NCI-H1930 (cell line): ENCODE measurements around the gene OR6J1.
"Not testable (repeated sequence)": the region's sequence is repeated elsewhere in the genome, so short reads cannot be mapped to it uniquely, and the experiment has no call there.

Source experiments
- DNase-seq, 2 experiments: peaks; one replicate each; lab custom pipeline; 2025; lab: John Stamatoyannopoulos, UW

Gene OR6J1

DNA sequence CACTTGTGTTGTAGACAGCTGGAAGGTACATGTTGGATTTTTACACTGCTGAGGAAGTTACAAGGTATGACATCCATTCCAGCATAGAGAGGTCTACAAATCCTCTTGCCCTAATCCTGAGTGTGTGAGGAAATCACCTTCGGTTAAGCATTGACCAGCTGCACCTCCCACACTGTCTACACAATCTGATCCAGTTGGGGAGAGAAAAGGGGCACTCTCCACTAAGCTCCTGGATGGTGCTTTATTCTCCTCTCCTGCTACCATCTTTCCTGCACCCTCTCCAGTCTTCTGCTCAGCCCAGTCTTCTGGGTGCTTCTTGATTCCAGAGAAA lies at the start of gene OR6J1:
Gene OR6J1 (minus strand): TSS at position 48 of the 331 bp plus-strand sequence. CDS start 9,541 bp downstream, outside the sequence.
- no peak for DNase-seq

DNA sequence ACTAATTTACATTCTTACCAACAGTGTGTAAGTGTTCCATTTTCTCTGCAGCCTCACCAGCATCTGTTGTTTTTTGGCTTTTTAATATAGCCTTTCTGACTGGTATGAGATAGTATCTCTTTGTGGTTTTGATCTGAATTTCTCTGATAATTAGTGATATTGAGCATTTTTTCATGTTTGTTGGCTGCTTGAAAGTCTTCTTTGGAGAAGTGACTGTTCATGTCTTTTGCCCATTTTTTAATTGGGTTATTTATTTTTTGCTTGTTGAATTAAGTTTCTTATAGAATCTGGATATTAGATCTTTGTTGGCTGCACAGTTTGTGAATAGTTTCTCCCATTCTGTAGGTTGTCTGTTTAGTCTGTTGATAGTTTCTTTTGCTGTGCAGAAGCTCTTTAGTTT lies 48.0 kb upstream of the OR6J1 start:
- DNase-seq, result no peak

GRCh38 chr14:22691171-22691570 lies 47.0 kb upstream of the OR6J1 start:
- DNase-seq, result no peak

DNA sequence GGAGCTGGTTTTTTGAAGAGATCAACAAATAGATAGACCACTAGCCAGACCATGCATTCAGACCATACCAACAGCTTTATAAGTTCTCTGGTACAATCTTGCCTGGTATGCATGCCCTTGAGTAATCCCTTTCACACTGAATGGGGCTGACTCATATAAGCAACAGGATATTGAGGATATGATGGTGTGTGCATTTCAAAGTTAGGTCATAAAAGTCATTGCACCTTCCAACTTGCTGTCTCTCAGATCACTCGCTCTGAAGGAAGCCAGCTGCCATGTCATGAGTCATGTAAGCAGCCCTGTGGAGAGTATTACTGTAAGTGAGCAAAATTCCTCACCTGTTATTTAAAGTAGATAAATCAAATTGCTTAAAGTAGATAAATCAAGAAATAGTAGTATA lies 45.0 kb upstream of the OR6J1 start:
- no peak for DNase-seq

DNA sequence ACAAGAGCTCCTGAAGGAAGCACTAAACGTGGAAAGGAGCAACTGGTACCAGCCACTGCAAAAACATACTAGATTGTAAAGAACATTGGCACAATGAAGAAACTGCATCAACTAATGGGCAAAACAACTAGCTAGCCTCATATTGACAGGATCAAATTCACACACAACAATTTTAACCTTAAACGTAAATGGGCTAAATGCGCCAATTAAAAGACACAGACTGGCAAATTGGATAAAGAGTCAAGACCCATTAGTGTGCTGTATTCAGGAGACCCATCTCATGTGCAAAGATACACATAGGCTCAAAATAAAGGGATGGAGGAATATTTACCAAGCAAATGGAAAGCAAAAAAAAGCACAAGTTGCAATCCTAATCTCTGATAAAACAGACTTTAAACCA lies 43.8 kb upstream of the OR6J1 start:
- DNase-seq, result not testable (repeated sequence)

DNA sequence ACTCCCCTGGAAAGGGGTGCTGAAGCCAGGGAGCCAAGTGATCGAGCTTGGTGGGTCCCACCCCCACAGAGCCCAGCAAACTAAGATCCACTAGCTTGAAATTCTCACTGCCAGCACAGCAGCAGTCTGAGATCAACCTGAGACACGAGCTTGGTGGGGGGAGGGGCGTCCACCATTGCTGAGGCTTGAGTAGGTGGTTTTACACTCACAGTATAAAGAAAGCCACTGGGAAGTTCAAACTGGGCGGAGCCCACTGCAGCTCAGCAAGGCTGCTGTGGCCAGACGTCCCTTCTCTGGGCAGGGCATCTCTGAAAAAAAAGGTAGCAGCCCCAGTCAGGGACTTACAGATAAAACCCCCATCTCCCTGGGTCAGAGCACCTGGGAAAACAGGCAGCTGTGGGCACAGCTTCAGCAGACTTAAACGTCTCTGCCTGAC lies 42.0 kb upstream of the OR6J1 start:
- not testable (repeated sequence) for DNase-seq

GRCh38 chr14:22685467-22685866 lies 41.3 kb upstream of the OR6J1 start:
- DNase-seq, result no peak

DNA sequence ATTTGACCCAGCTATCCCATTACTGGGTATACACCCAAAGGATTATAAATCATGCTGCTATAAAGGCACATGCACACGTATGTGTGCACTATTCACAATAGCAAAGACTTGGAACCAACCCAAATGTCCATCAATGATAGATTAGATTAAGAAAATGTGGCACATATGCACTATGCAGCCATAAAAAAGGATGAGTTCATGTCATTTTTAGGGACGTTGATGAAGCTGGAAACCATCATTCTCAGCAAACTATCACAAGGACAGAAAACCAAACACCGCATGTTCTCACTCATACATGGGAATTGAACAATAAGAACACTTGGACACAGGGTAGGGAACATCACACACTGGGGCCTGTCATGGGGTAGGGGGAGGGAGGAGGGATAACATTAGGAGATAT lies 39.3 kb upstream of the OR6J1 start:
- not testable (repeated sequence) for DNase-seq

- no peak for DNase-seq
Observed at GRCh38 chr14:22678221-22678620, 34.1 kb upstream of the OR6J1 start.

DNA sequence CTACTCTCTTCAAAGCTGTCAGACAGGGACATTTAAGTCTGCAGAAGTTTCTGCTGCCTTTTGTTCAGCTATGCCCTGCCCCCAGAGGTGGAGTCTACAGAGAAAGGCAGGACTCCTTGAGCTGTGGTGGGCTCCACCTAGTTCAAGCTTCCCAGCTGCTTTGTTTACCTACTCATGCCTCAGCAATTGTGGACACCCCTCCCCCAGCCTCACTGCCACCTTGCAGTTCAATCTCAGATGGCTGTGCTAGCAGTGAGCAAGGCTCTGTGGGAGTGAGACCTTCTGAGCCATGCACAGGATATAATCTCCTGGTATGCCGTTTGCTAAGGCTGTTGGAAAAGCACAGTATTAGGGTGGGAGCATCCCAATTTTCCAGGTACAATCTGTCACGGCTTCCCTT lies 33.4 kb upstream of the OR6J1 start:
- DNase-seq, result not testable (repeated sequence)

GRCh38 chr14:22671622-22672021 lies 27.5 kb upstream of the OR6J1 start:
- no peak for DNase-seq

DNA sequence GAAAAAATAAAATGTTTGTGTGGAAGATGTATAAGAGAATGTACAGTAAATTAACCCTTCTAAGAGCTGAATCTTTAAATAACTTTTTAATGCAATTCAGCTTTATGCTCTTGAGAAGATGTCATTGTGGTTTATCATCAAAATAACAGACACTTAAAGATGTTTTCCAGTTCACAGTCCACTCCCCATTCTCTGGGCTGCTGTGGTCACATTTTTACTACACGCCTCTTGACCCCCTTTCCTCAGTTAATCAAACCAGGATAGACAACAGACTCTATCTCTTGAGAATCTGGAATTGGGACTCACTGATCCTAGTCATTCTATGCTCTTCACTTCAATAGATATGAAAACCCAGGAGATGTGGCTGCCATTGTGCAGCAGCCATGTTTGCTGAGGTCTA lies 24.7 kb upstream of the OR6J1 start:
- no peak for DNase-seq

GRCh38 chr14:22668417-22668816 lies 24.3 kb upstream of the OR6J1 start:
- DNase-seq, result no peak

DNA sequence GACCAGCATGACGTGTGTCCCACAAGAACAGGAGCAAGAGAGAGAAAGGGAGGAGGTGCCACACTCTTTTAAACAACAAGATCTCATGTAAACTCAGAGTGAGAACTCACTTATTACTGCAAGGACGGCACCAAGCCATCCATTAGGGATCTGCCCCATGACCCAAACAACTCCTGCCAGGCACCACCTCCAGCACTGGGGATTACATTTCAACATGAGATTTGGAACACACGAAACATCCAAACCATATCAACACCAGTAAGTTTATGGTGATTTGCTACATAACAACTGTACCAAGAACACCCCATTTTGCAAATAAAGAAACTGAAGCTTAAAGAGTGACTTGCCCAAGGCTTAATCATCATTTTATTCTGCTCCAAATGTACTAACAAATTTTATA lies 23.7 kb upstream of the OR6J1 start:
- DNase-seq, result no peak

GRCh38 chr14:22666203-22666893 lies 22.2 kb upstream of the OR6J1 start:
- DNase-seq, result no peak

GRCh38 chr14:22664261-22664660 lies 20.1 kb upstream of the OR6J1 start:
- DNase-seq, result no peak

DNA sequence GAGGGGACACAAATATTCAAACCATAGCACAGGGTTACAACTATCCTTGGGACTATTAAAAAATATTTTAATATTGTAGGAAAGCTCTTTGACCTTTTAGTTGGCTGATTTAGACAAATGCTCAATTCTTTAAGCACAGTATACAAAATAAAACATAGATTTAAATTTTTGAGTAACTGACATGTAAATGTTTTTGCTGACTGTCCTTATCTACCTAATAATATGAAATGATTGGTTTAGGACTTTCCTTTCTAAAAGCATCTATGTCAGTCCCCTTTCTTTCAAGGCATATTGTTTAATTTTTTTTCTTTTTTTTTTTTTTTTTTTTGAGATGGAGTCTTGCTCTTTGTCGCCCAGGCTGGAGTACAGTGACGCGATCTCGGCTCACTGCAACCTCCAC lies 16.5 kb upstream of the OR6J1 start:
- DNase-seq, result no peak

- no peak for DNase-seq
Observed at GRCh38 chr14:22658946-22659345, 14.8 kb upstream of the OR6J1 start.

DNA sequence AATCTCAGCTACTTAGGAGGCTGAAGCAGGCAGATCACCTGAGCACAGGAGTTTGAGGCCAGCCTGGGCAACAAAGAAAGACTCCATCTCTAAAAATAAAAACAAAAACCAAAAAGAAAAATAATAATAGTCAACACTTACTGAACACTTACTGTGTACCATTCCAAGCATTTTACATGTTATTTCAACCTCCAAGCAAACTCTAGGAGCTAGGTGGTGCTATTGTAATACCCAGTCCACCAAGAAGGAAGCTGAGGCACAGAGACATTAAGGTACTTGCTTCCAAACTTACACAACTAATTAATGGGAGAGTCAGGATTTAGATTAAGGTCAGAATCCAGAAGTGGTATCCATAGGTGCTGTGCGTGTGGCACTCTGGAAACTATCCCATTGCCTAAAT lies 13.7 kb upstream of the OR6J1 start:
- no peak for DNase-seq

- DNase-seq, result no peak
Observed at GRCh38 chr14:22656945-22657731, 13.0 kb upstream of the OR6J1 start.

DNA sequence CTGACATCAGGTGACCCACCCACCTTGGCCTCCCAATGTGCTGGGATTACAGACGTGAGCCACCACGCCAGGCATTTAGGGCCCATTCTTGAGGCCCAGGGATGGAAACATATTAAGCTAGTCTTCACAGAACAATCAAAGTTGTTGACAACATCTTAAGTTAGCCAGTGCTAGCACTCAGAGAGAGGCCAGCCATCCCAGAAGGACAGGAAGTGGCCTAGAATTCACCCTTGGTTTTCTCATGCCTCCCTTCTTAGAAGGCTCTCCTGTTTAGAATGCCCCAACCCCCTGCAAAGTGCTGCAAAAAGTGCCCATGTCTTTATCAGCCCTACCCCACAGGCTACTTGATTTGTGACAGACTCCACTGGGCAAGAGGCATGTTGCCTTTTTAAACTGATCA lies 12.1 kb upstream of the OR6J1 start:
- no peak for DNase-seq

- DNase-seq, result peak; percentile 25 to 51
Observed at GRCh38 chr14:22653012-22653621, 9.0 kb upstream of the OR6J1 start.

GRCh38 chr14:22651586-22651985 lies 7.4 kb upstream of the OR6J1 start:
- DNase-seq, result no peak
